ENCODE measurements around the gene KCNAB1. TPM values are rescaled to one million over a fixed set of nuclear protein-coding genes. Genes with fewer than 3 reads are reported as not detected.

The KCNAB1 gene
- total and polyA plus RNA-seq, 4 donors = 0.16 to 2.4 (median 0.72) TPM

- H3K4me3 ChIP-seq = no peak overlapping the region
- H3K27me3 ChIP-seq (ENCODE audit: control insufficient read depth in 3 of 3, insufficient read depth in 3 of 3, low read length in 2 of 3) = no peaks in the 10 kb centered on the region
- peak in 2 of 3 donors; percentile 33 to 47 for DNase-seq
- H3K9ac ChIP-seq (ENCODE audit: insufficient read depth in 1 of 2, low read length in 2 of 2) = no peak overlapping the region
- H3K9me3 ChIP-seq (ENCODE audit: control insufficient read depth in 4 of 4, insufficient read depth in 3 of 4, low read length in 3 of 4) = no peaks in the 10 kb centered on the region
- no peak for ATAC-seq (ENCODE audit: insufficient read depth, low FRiP score)
- peak overlapping the region in 1 of 2 donors; percentile 41 for H3K27ac ChIP-seq (ENCODE audit: low read depth in 1 of 2, low read length in 1 of 2)
- peaks cover 0 to 21% (median 0%) of the 10 kb centered on the region in 5 donors for H3K4me1 ChIP-seq (ENCODE audit: control insufficient read depth in 5 of 5, insufficient read depth in 5 of 5, low read length in 5 of 5)
- WGBS, 2 donors = 52 to 74% methylated on average over 3 of the region's 3 CpGs
- TF ChIP-seq, protein P1, sequence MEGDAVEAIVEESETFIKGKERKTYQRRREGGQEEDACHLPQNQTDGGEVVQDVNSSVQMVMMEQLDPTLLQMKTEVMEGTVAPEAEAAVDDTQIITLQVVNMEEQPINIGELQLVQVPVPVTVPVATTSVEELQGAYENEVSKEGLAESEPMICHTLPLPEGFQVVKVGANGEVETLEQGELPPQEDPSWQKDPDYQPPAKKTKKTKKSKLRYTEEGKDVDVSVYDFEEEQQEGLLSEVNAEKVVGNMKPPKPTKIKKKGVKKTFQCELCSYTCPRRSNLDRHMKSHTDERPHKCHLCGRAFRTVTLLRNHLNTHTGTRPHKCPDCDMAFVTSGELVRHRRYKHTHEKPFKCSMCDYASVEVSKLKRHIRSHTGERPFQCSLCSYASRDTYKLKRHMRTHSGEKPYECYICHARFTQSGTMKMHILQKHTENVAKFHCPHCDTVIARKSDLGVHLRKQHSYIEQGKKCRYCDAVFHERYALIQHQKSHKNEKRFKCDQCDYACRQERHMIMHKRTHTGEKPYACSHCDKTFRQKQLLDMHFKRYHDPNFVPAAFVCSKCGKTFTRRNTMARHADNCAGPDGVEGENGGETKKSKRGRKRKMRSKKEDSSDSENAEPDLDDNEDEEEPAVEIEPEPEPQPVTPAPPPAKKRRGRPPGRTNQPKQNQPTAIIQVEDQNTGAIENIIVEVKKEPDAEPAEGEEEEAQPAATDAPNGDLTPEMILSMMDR (IDR thresholded peaks at IDR 0.05; ENCODE audit: control extremely low read depth, extremely low read depth) = no peak
- no peaks in the 10 kb centered on the region for H3K36me3 ChIP-seq (ENCODE audit: control insufficient read depth in 4 of 4, insufficient read depth in 4 of 4, low read length in 4 of 4)
Measured at GRCh38 chr3:156149876-156150275, 29.5 kb downstream of the KCNAB1 start.

GRCh38 chr3:156150434-156151066 is 30.2 kb downstream of the KCNAB1 start:
- no peak overlapping the region for H3K9ac ChIP-seq (ENCODE audit: insufficient read depth in 1 of 2, low read length in 2 of 2)
- H3K4me1 ChIP-seq (ENCODE audit: control insufficient read depth in 5 of 5, insufficient read depth in 5 of 5, low read length in 5 of 5) = peaks cover 0 to 21% (median 0%) of the 10 kb centered on the region in 5 donors
- H3K9me3 ChIP-seq (ENCODE audit: control insufficient read depth in 4 of 4, insufficient read depth in 3 of 4, low read length in 3 of 4) = no peaks in the 10 kb centered on the region
- 21 to 27% methylated on average over 8 of the region's 8 CpGs for WGBS, 2 donors
- H3K27me3 ChIP-seq (ENCODE audit: control insufficient read depth in 3 of 3, insufficient read depth in 3 of 3, low read length in 2 of 3) = no peaks in the 10 kb centered on the region
- peak; percentile 65 to 86 (median 82) for DNase-seq
- no peak overlapping the region for H3K4me3 ChIP-seq
- H3K36me3 ChIP-seq (ENCODE audit: control insufficient read depth in 4 of 4, insufficient read depth in 4 of 4, low read length in 4 of 4) = no peaks in the 10 kb centered on the region
- TF ChIP-seq, protein P1 (IDR thresholded peaks at IDR 0.05; ENCODE audit: control extremely low read depth, extremely low read depth) = peak; percentile 78
- H3K27ac ChIP-seq (ENCODE audit: low read depth in 1 of 2, low read length in 1 of 2) = no peak overlapping the region
- ATAC-seq (ENCODE audit: insufficient read depth, low FRiP score) = no peak

DNA sequence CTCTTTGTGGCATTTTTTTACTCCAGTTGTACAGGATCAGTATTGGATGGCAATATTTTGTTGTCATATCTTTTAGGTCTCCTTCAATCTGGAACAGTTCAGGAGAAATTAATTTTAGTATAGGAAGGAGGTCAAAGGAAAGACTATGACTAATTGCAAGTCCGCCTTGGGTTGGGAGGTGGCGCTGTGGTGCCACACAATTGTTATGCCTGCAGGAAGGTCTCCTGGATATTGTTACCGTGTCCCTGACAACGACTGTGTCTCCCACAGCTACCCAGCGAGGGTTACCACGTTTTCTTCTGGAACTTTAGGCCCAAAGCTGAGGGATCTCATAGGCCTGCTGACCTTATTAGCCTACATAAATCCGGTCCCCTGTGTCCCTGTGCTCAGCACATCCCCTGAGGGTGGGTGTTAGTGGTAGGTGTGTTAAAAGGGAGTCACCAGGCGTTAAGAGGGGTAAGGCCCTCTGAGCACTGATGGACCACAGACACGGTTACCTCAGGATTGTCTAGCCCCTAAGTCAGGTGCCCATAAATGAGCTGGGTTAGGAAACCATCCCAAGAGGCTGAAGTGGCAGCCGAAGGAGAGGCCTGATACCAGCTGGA is 31.5 kb downstream of the KCNAB1 start:
- H3K9me3 ChIP-seq (ENCODE audit: control insufficient read depth in 4 of 4, insufficient read depth in 3 of 4, low read length in 3 of 4) = no peaks in the 10 kb centered on the region
- ATAC-seq (ENCODE audit: insufficient read depth, low FRiP score) (peak; percentile 63), DNase-seq (peak; percentile 63 to 76 (median 71))
- no peak overlapping the region for H3K4me3 ChIP-seq
- H3K27ac ChIP-seq (ENCODE audit: low read depth in 1 of 2, low read length in 1 of 2) = no peak overlapping the region
- H3K36me3 ChIP-seq (ENCODE audit: control insufficient read depth in 4 of 4, insufficient read depth in 4 of 4, low read length in 4 of 4) = no peaks in the 10 kb centered on the region
- TF ChIP-seq, protein P1 (IDR thresholded peaks at IDR 0.05; ENCODE audit: control extremely low read depth, extremely low read depth) = peak; percentile 26
- no peak overlapping the region for H3K9ac ChIP-seq (ENCODE audit: insufficient read depth in 1 of 2, low read length in 2 of 2)
- H3K4me1 ChIP-seq (ENCODE audit: control insufficient read depth in 5 of 5, insufficient read depth in 5 of 5, low read length in 5 of 5) = peaks cover 0 to 21% (median 0%) of the 10 kb centered on the region in 5 donors
- no peaks in the 10 kb centered on the region for H3K27me3 ChIP-seq (ENCODE audit: control insufficient read depth in 3 of 3, insufficient read depth in 3 of 3, low read length in 2 of 3)
- 41 to 43% methylated on average over 10 of the region's 10 CpGs for WGBS, 2 donors
